HG03442 (cell line): ENCODE results near the gene KRTAP10-12.
"Not testable (repeated sequence)": the region's sequence is repeated elsewhere in the genome, so short reads cannot be mapped to it uniquely, and the experiment has no call there.

ENCODE experiments used
- ATAC-seq: cut with Tn5 transposase; IDR thresholded peaks from one replicate; pipeline ENCODE4 v1.9.1; 2021; ENCODE audit warnings: mild to moderate bottlenecking, moderate library complexity; ENCODE audit not compliant: unreplicated experiment

Gene KRTAP10-12

GRCh38 chr21:44667612-44668011, 29.4 kb upstream of the KRTAP10-12 start:
- ATAC-seq, result no peak

GRCh38 chr21:44670642-44671432, 26.1 kb upstream of the KRTAP10-12 start:
- ATAC-seq, result no peak

GRCh38 chr21:44671911-44672310, 25.1 kb upstream of the KRTAP10-12 start:
- no peak for ATAC-seq

- no peak for ATAC-seq
Observed at GRCh38 chr21:44677881-44678280, 19.1 kb upstream of the KRTAP10-12 start.

- no peak for ATAC-seq
Observed at GRCh38 chr21:44681152-44681551, 15.8 kb upstream of the KRTAP10-12 start.

- no peak for ATAC-seq
Observed at GRCh38 chr21:44681861-44682579, 15.0 kb upstream of the KRTAP10-12 start, which contains the start of gene KRTAP12-1. Gene KRTAP12-1, minus strand, starts transcription at chr21:44682163. Its CDS starts 40 bp downstream, at chr21:44682123.

GRCh38 chr21:44682580-44683151, 14.3 kb upstream of the KRTAP10-12 start:
- ATAC-seq, result no peak

- no peak for ATAC-seq
Observed at GRCh38 chr21:44684077-44684476, 12.9 kb upstream of the KRTAP10-12 start.

- no peak for ATAC-seq
Observed at GRCh38 chr21:44684483-44684882, 12.5 kb upstream of the KRTAP10-12 start.

GRCh38 chr21:44685050-44685449, 11.9 kb upstream of the KRTAP10-12 start:
- ATAC-seq, result not testable (repeated sequence)

- no peak for ATAC-seq
Observed at GRCh38 chr21:44686000-44686781, 10.8 kb upstream of the KRTAP10-12 start.

GRCh38 chr21:44686843-44687561, 10.0 kb upstream of the KRTAP10-12 start:
- ATAC-seq, result no peak

GRCh38 chr21:44687671-44688070, 9.3 kb upstream of the KRTAP10-12 start:
- no peak for ATAC-seq

GRCh38 chr21:44689740-44690139, 7.2 kb upstream of the KRTAP10-12 start:
- not testable (repeated sequence) for ATAC-seq

GRCh38 chr21:44691686-44692085, 5.3 kb upstream of the KRTAP10-12 start:
- ATAC-seq, result no peak

GRCh38 chr21:44692798-44693512, 4.0 kb upstream of the KRTAP10-12 start:
- ATAC-seq, result no peak

GRCh38 chr21:44694776-44695175, 2.2 kb upstream of the KRTAP10-12 start:
- ATAC-seq, result no peak

- ATAC-seq, result no peak
Observed at GRCh38 chr21:44695184-44695583, 1.8 kb upstream of the KRTAP10-12 start.

GRCh38 chr21:44695641-44696040, 1.3 kb upstream of the KRTAP10-12 start:
- no peak for ATAC-seq

GRCh38 chr21:44696572-44696971, 400 bp upstream of the KRTAP10-12 start:
- ATAC-seq, result no peak
